22Rv1 (cell line): ENCODE results near the gene CNTF.
A peak's percentile ranks its signal among the peaks of the same experiment; 100 is the strongest.

Experiments
- H3K27ac ChIP-seq: fragments of 450-650 bp; 2 replicates; pipeline ENCODE4 v1.5.1; 2017
- ZFX ChIP-seq: fragments of 450-650 bp; IDR thresholded peaks from 2 replicates; pipeline ENCODE4 v1.6.1; 2017; ENCODE audit warnings: antibody characterized with exemption, borderline replicate concordance
- TF ChIP-seq, protein P1 (sequence below): fragments of 450-650 bp; IDR thresholded peaks from 2 replicates; pipeline ENCODE4 v1.5.1; 2017; ENCODE audit warnings: mild to moderate bottlenecking

The CNTF gene

DNA sequence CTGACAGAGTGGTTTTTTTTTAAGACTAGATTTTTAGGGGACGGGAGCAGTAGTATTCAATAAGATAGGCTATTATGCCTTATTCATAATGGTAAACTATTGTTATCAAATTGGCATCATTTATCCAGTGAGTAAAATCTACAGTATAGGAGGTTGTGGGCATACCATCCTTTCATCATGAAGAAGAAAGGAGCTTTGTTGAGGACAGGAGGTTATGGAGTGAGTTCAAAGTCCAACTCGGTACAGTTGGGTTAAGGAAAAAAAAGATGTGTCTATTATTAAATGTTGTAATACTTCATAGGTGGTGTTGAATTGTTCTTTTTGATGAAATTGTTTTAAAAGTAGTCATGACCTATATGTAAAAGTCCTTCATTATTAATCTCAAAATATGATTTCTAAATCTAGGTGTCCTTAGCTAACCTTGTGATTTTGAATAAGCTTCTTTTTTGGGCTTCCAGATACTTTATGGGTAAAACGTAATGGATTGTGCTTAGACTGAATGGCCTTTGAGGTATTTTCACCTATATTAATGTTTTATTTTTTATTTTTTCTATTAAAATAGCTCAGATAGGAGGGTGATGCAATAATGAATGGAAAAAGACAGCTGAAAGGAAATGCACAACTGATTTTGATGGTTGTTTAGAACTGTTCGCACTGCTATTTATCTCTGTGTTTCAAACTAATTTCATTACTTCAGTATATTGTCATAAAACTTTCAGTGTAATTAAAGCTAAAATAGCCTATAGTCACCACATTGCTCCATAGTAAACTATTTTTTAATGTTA, 15.3 kb upstream of the CNTF start:
- no peak for TF ChIP-seq ZFX
- TF ChIP-seq, protein P1, sequence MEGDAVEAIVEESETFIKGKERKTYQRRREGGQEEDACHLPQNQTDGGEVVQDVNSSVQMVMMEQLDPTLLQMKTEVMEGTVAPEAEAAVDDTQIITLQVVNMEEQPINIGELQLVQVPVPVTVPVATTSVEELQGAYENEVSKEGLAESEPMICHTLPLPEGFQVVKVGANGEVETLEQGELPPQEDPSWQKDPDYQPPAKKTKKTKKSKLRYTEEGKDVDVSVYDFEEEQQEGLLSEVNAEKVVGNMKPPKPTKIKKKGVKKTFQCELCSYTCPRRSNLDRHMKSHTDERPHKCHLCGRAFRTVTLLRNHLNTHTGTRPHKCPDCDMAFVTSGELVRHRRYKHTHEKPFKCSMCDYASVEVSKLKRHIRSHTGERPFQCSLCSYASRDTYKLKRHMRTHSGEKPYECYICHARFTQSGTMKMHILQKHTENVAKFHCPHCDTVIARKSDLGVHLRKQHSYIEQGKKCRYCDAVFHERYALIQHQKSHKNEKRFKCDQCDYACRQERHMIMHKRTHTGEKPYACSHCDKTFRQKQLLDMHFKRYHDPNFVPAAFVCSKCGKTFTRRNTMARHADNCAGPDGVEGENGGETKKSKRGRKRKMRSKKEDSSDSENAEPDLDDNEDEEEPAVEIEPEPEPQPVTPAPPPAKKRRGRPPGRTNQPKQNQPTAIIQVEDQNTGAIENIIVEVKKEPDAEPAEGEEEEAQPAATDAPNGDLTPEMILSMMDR, result no peak
- no peak overlapping the region for H3K27ac ChIP-seq

DNA sequence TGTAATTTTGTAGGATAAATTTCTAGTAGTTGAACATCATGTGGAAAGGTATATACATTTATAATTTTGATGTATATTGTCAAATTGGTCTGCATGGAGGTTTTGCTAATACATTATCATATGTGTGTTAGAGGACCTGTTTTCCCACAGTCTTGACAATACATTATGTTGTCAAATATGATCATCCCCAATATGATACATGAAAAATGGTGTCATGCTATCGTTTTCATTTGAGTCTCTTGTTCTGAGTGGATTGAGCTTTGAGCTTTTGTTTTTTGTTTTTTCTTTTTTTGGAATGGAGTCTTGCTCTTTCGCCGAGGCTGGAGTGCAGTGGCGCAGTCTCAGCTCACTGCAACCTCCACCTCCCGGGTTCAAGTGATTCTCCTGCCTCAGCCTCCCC, 14.1 kb upstream of the CNTF start:
- TF ChIP-seq, protein P1, result no peak
- no peak for TF ChIP-seq ZFX

DNA sequence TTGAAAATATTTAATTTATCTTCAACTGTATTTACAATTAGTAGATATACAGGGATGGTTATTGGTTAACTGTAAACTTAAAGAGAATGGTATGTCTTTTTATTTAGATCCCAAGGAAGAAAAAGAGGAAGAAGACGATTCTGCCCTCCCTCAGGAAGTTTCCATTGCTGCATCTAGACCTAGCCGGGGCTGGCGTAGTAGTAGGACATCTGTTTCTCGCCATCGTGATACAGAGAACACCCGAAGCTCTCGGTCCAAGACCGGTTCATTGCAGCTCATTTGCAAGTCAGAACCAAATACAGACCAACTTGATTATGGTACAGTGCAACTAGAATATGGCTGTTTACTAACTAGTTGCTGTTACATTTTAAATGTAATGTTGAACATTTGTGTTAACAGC, 12.7 kb upstream of the CNTF start:
- TF ChIP-seq, protein P1, result no peak
- no peak for TF ChIP-seq ZFX
- H3K27ac ChIP-seq, result no peak overlapping the region

More for the DNA sequence above, 14.1 kb upstream of the CNTF start:
- H3K27ac ChIP-seq, result no peak overlapping the region

DNA sequence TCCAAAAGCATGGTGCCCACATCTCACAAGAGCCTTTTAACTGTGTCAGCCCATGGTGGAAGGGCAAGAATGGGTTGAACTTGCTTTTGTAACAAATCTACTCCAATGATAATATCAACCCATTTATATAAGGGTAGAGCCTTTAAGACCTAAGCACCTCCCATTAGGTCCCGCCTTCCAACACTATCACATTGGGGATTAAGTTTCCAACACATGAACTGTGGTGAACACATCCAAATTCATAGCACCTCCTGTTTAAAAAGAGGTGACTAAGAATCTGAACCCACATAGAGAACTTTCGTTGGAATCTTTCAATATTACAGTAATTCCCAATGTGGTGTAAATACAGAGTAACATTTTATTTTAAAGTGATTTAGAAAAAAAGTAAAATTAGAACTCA, 9.2 kb upstream of the CNTF start:
- TF ChIP-seq, protein P1, result no peak
- TF ChIP-seq ZFX, result no peak
- H3K27ac ChIP-seq, result no peak overlapping the region

DNA sequence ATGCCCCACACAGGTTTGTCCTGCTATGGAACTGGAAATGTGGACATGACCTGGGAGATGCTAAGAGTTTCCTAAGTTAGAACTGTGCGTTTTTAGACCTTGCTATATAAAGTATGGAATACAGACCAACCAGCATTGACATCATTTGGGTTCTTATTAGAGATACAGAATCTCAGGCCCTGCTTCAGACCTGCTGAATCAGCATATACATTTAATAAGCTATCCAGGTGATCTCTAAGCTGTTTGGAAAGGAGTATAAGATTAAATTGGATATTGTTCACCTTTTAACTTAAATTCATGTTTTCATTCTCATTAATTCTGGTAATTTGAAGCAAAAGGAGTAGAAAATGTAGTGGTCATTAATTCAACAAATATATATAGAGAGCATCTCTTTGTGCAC, 6.9 kb upstream of the CNTF start:
- no peak overlapping the region for H3K27ac ChIP-seq
- TF ChIP-seq, protein P1, result no peak
- no peak for TF ChIP-seq ZFX

DNA sequence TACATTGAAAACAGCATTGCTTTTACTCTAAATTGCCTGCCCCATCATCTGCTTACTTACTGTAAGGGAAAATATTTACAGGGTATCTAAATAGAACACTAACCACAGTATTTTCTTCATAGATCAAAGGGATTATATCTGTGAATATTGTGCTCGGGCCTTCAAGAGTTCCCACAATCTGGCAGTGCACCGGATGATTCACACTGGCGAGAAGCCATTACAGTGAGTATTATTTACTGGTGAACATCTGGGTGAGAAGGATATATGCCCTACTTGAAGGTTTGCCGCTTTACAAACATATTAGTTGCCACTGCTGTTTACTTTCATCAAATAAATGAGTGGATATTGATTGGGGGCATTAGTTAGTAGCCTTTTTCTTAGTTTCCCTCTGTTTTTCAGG, 5.9 kb upstream of the CNTF start:
- TF ChIP-seq ZFX, result no peak
- TF ChIP-seq, protein P1, result no peak
- no peak overlapping the region for H3K27ac ChIP-seq

DNA sequence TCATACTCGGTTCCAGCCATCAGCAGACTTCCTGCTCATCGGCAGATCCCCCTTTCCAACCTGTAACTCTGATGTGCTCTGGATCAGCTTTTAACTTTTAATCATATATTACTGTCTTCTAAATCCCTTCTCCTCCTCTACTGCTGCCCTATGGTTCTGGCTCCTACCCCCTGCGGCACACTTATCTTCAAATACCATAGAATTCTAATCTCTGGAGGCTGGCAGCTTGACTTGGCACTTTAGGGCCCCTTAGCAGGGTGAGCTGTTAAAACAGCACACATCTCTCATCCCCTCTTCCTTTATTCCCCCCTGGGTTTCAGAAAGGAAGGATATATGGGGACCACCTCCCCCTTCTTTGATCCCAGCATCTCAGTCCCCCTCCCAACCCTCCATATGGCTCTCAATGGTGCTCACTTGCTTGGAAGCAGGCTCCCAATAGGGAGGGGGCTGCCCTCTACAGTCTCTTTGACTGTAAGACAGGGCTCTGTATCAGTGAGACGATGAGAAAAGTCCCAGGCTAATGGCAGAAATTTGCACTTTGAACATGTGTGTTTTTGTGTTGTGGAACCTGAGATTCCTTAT, 4.4 kb upstream of the CNTF start:
- TF ChIP-seq ZFX, result no peak
- TF ChIP-seq, protein P1, result peak; percentile 16; the same call in 1 of the 2 replicates
- no peak overlapping the region for H3K27ac ChIP-seq
